Heart left ventricle (tissue), 16 donors: ENCODE measurements around the gene ATXN1. TPM values are rescaled to one million over a fixed set of nuclear protein-coding genes. Genes with fewer than 3 reads are reported as not detected.

Experiments
- ATAC-seq, 4 donors: fragments of 200-7000 bp; cut with Tn5 transposase; one replicate each; pipeline ENCODE4 v1.9.1; 2020 to 2022; ENCODE audit warnings: moderate library complexity in 4 of 4, mild to moderate bottlenecking in 3 of 4, moderate number of reproducible peaks in 1 of 4
- DNase-seq, 5 donors: peaks; one replicate each; pipeline ENCODE4 v3.0.0-alpha.2; 2020
- H3K27ac ChIP-seq, 12 donors: fragments of 200-600 bp; sonication (generic) in 4 of 12; one replicate each; pipeline versions ENCODE4 v1.5.0 to v1.8.0; 2016 to 2022; ENCODE audit warnings: mild to moderate bottlenecking in 2 of 12
- H3K27me3 ChIP-seq, 9 donors: fragments of 200-600 bp; sonication (generic) in 2 of 9; one replicate each; pipeline versions ENCODE4 v1.5.1 to v1.8.0; 2016 to 2022; ENCODE audit warnings: mild to moderate bottlenecking in 3 of 9
- H3K36me3 ChIP-seq, 9 donors: fragments of 200-600 bp; sonication (generic) in 2 of 9; one replicate each; pipeline versions ENCODE4 v1.5.0 to v1.8.0; 2018 to 2022; ENCODE audit warnings: mild to moderate bottlenecking in 2 of 9
- H3K4me1 ChIP-seq, 12 donors: fragments of 200-600 bp; sonication (generic) in 4 of 12; one replicate each; pipeline versions ENCODE4 v1.5.0 to v1.8.0; 2016 to 2022; ENCODE audit warnings: mild to moderate bottlenecking in 3 of 12
- H3K4me3 ChIP-seq, 12 donors: fragments of 200-600 bp; sonication (generic) in 4 of 12; one replicate each; pipeline versions ENCODE4 v1.5.0 to v1.8.0; 2017 to 2022; ENCODE audit warnings: mild to moderate bottlenecking in 9 of 12, moderate library complexity in 4 of 12
- H3K9me3 ChIP-seq, 12 donors: fragments of 200-600 bp; sonication (generic) in 4 of 12; one replicate each; pipeline versions ENCODE4 v1.5.0 to v1.8.0; 2016 to 2022; ENCODE audit warnings: mild to moderate bottlenecking in 1 of 12
- POLR2A ChIP-seq, 2 donors: fragments of 450-650 bp; IDR thresholded peaks; one replicate each; pipeline ENCODE4 v1.6.1; 2017; ENCODE audit warnings: antibody characterized with exemption in 2 of 2, mild to moderate bottlenecking in 2 of 2, moderate library complexity in 2 of 2
- WGBS, 4 donors: extraction: QIAGEN DNeasy Blood & Tissue Kit in 2 of 4; methylation state at CpG; one replicate each; pipeline versions ENCODE4 v1.1.5 to v1.1.7; 2013 to 2018; 5-methylcytosine and 5-hydroxymethylcytosine counted together
- intact Hi-C, 10 donors: fragments of 100-400 bp; cut with DNase I; formaldehyde crosslinking; loops; one replicate each; pipeline versions ENCODE4 v1.11.1 to v1.14.2; 2022
- polyA plus RNA-seq, 2 donors: library from polyadenylated mRNA; stranded (reverse); fragments of 200-250 nt; gene quantifications; one replicate each; pipeline ENCODE4 v1.2.3, GENCODE V29; 2013
- total RNA-seq, 9 donors: library from RNA; depleted of rRNA in 2 of 9; stranded (reverse); fragments of >200 nt in 2 of 9; fragmentation: NEBNext Ultra II Directional in 3 of 9; extraction: Animal tissue kit (Norgen Biotek cat#: 25700) in 3 of 9; gene quantifications; one replicate each; pipeline versions ENCODE4 v1.1.0 to v1.2.4, GENCODE V29; 2016 to 2023
- TF ChIP-seq, protein P1 (sequence below), 12 donors: fragments of 200-600 bp; sonication (generic) in 4 of 12; IDR thresholded peaks; one replicate each; pipeline versions ENCODE4 v1.5.0 to v1.8.0; 2018 to 2022; ENCODE audit warnings: antibody characterized with exemption in 12 of 12, mild to moderate bottlenecking in 5 of 12
- donor health status: ischemic (EF 13 %, LVEDD 7.1; RV severe dilation, severe dysfunction).
- donor health status: healthy with polysubstance abuse.
- donor health status: DM: no; HTN: yes; CAD: no.
- donor health status: DM: no; HTN: no; CAD: no.
- donor health status: ischemic (EF 25% LVEDD 6.9; RV normal size, moderate dysfunction).
- donor health status: ischemic (EF 25% LVEDD 5.7; RV mildly dilated, moderate dysfunction).
- donor health status: healthy.
- donor health status: DM: yes; HTN: yes; CAD: no.
- donor health status: ischemic (EF 35%, LVEDD 5.7; RV mildly dilated, moderate dysfunction).
- donor health status: nonischemic (EF 11% LVEDD 7.7; RV severe dilation, severe dysfunction).
- donor health status: DM: yes; HTN: yes; CAD: no.
- donor health status: PGD.
- donor health status: ischemic (EF 29% LVEDD 5.4; RV normal size, mild dysfunction).
- donor health status: nonischemic (EF 23%, LVEDD 6.1; RV moderate dilation, normal function).

Gene ATXN1
- total and polyA plus RNA-seq, 11 donors, result 8.7 to 51.8 (median 36.0) TPM

GRCh38 chr6:16510245-16510644, 251.0 kb downstream of the ATXN1 start:
- Histone ChIP-seq H3K27me3 (no peaks in the 10 kb centered on the region), H3K4me3 (no peak overlapping the region), H3K36me3 (no peaks in the 10 kb centered on the region), H3K27ac (no peak overlapping the region), H3K4me1 (peaks cover 0 to 55% (median 41%) of the 10 kb centered on the region in 12 donors), H3K9me3 (no peaks in the 10 kb centered on the region)
- ATAC-seq (no peak), DNase-seq (no peak)
- 78 to 84% (median 81%) methylated on average over 2 of the region's 2 CpGs for WGBS, 4 donors
- no peak for TF ChIP-seq POLR2A (IDR thresholded peaks at IDR 0.05)
- TF ChIP-seq, protein P1, sequence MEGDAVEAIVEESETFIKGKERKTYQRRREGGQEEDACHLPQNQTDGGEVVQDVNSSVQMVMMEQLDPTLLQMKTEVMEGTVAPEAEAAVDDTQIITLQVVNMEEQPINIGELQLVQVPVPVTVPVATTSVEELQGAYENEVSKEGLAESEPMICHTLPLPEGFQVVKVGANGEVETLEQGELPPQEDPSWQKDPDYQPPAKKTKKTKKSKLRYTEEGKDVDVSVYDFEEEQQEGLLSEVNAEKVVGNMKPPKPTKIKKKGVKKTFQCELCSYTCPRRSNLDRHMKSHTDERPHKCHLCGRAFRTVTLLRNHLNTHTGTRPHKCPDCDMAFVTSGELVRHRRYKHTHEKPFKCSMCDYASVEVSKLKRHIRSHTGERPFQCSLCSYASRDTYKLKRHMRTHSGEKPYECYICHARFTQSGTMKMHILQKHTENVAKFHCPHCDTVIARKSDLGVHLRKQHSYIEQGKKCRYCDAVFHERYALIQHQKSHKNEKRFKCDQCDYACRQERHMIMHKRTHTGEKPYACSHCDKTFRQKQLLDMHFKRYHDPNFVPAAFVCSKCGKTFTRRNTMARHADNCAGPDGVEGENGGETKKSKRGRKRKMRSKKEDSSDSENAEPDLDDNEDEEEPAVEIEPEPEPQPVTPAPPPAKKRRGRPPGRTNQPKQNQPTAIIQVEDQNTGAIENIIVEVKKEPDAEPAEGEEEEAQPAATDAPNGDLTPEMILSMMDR (IDR thresholded peaks at IDR 0.05), result no peak
- intact Hi-C loops, result loop anchor here in 9 of 10 donors (2.0 to 10.0 kb wide), 10 partner anchors 168 to 577 kb away; partner anchors contain the start of gene ATXN1 (in 6 of the 9)

GRCh38 chr6:16508959-16509358, 252.3 kb downstream of the ATXN1 start:
- TF ChIP-seq POLR2A (IDR thresholded peaks at IDR 0.05), result no peak
- TF ChIP-seq, protein P1 (IDR thresholded peaks at IDR 0.05), result no peak
- ATAC-seq (no peak), DNase-seq (no peak)
- H3K9me3 ChIP-seq, result no peaks in the 10 kb centered on the region
- intact Hi-C loops, result loop anchor here in 4 of 10 donors (10.0 kb wide), 3 partner anchors 94 to 456 kb away; no protein-coding TSS in a partner anchor
- no peaks in the 10 kb centered on the region for H3K27me3 ChIP-seq
- H3K4me3 ChIP-seq, result no peak overlapping the region
- H3K36me3 ChIP-seq, result no peaks in the 10 kb centered on the region
- no peak overlapping the region for H3K27ac ChIP-seq
- H3K4me1 ChIP-seq, result peaks cover 0 to 58% (median 43%) of the 10 kb centered on the region in 12 donors
- WGBS, 4 donors, result 68 to 86% (median 79%) methylated on average over 1 of the region's 1 CpG

DNA sequence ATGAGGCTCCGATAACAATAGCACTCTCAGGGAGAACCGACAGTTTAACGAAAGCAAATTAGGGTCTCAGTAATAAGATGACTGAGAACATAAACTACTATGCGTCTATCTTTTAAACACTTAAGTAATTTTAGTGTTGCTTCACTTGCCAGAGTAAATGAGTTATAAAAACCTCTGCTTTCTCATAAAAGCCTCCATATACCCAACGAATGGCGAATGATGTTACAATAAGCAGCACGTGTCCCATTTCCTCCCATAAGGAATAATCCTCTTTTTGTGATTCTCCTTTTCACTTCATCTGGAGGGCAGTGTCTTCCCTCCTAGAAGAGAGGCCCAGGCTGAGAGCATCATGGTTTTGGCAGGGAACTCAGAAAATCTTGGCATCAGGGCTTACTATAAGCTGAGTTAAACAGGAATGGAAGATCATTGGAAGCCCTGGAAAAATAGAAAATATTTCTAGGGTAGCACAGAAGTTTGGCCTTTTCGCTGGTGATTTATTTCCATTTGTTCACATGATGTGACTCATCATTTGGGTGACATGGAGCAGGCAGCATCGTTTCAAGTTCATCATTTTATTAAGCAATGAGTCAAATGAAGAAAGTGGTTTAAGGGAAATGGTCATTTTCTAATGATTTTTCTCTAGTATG, 255.4 kb downstream of the ATXN1 start:
- Histone ChIP-seq H3K9me3 (peaks cover 0 to 3% (median 0%) of the 10 kb centered on the region in 12 donors), H3K36me3 (no peaks in the 10 kb centered on the region), H3K27ac (peak overlapping the region in 1 of 12 donors; percentile 62), H3K4me3 (no peak overlapping the region), H3K27me3 (no peaks in the 10 kb centered on the region), H3K4me1 (peaks cover 0 to 28% (median 14%) of the 10 kb centered on the region in 12 donors)
- intact Hi-C loops, result loop anchor here in 4 of 10 donors (10.0 kb wide), 3 partner anchors 91 to 459 kb away; no protein-coding TSS in a partner anchor
- WGBS, 4 donors, result 68 to 79% (median 73%) methylated on average over 9 of the region's 9 CpGs
- no peak for DNase-seq
- ATAC-seq, result peak in 2 of 4 donors; percentile 47 to 75
- no peak for TF ChIP-seq POLR2A (IDR thresholded peaks at IDR 0.05)
- TF ChIP-seq, protein P1 (IDR thresholded peaks at IDR 0.05), result peak in 2 of 12 donors; percentile 2 to 11

DNA sequence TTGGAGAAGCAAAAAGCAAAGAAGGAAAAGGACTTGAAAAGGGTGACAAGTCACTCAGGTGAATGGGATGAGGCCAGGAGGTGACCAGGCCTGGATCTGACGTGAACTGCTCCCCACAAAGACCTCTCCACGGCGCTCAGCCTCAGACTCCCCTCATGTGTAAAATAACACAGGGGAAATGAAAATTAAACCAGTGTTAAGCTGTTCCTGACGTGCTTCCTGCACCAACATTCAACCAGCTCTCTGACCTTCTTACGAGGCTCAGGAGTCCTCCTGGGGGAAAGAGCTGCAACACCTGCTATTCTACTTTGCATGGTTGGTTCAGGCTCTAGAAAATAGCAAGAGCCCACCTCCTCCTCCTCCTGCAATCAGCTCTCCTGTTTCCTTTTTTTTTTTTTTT, 256.7 kb downstream of the ATXN1 start:
- Histone ChIP-seq H3K4me3 (no peak overlapping the region), H3K4me1 (peaks cover 0 to 26% (median 14%) of the 10 kb centered on the region in 12 donors), H3K36me3 (no peaks in the 10 kb centered on the region), H3K9me3 (peaks cover 0 to 3% (median 0%) of the 10 kb centered on the region in 12 donors), H3K27ac (peak overlapping the region in 1 of 12 donors; percentile 8), H3K27me3 (no peaks in the 10 kb centered on the region)
- 65 to 76% (median 68%) methylated on average over 5 of the region's 5 CpGs for WGBS, 4 donors
- intact Hi-C loops, result loop anchor here in 4 of 10 donors (10.0 kb wide), 3 partner anchors 90 to 460 kb away; no protein-coding TSS in a partner anchor
- TF ChIP-seq, protein P1 (IDR thresholded peaks at IDR 0.05), result no peak
- TF ChIP-seq POLR2A (IDR thresholded peaks at IDR 0.05), result no peak
- ATAC-seq (no peak), DNase-seq (no peak)
